GM12873 (cell line): ENCODE results near the gene TRIP6.

ENCODE experiments used
- CTCF ChIP-seq: IDR thresholded peaks from 2 replicates; pipeline ENCODE4 v1.5.1; 2012; ENCODE audit warnings: low read depth, mild to moderate bottlenecking, moderate library complexity, low read length, control low read depth; ENCODE audit not compliant: insufficient read depth; ENCODE audit errors: missing control alignments

Gene TRIP6

GRCh38 chr7:100878685-100879084, 11.5 kb downstream of the TRIP6 start:
- no peak for TF ChIP-seq CTCF

GRCh38 chr7:100879685-100880261, 12.6 kb downstream of the TRIP6 start:
- TF ChIP-seq CTCF: no peak

DNA sequence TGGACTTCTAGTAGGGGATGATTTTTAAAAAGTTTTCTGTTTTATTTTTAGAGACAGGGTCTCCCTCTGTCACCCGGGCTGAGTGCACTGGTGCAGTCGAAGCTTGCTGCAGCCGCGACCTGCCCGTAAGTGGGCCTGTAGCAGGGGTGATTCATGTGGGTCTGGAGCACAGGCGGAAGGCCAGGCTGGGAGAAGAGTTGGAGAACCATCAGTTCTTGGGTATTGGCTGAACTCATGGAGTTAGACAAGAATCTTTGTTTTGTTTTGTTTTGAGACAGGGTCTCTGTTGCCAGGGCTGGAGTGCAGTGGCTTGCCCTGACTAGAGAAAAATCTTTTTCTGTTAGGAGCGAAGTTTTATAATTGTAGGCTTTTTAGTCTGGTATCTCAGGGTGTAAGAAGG, 13.5 kb downstream of the TRIP6 start:
- TF ChIP-seq CTCF: no peak

GRCh38 chr7:100881136-100881535, 13.9 kb downstream of the TRIP6 start:
- TF ChIP-seq CTCF: no peak

- no peak for TF ChIP-seq CTCF
Measured at GRCh38 chr7:100882201-100882600, 15.0 kb downstream of the TRIP6 start.

GRCh38 chr7:100882785-100883526, 15.8 kb downstream of the TRIP6 start:
- TF ChIP-seq CTCF: no peak

DNA sequence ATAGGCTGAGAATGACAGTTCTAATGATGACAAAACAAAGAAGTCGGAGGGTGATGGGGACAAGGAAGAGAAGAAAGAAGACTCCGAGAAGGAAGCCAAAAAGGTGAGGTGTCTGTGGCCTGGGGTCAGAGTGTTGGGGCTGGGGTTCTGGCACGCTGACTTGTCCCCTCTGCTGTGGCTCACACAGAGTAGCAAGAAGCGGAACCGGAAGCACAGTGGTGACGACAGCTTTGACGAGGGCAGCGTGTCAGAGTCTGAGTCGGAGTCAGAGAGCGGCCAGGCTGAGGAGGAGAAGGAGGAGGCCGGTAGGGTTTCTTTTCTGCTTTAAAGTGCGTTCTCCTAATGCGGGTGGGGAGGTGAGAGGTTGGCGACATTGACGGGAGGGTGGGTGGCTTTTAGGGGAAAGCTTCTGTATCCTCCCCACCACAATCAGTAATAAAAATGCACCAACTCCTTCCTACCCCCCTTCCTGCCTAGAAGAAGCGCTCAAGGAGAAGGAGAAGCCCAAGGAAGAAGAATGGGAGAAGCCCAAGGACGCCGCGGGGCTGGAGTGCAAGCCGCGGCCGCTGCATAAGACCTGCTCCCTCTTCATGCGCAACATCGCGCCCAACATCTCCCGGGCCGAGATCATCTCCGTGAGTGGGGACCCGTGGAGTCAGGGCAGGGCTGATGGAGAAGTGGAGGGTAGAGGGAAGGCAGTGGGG, 17.7 kb downstream of the TRIP6 start:
- TF ChIP-seq CTCF: no peak
